ENCODE results near the gene REG4. TPM values are rescaled to one million over a fixed set of nuclear protein-coding genes. Genes with fewer than 3 reads are reported as not detected.
A peak's percentile ranks its signal among the peaks of the same experiment; 100 is the strongest.
"Not testable (repeated sequence)": the region's sequence is repeated elsewhere in the genome, so short reads cannot be mapped to it uniquely, and the experiment has no call there.

Gene REG4
- total RNA-seq (2014; rRNA removed; shearing (Covaris generic)) = 0.06 and 0.37 TPM in 2 replicates
- polyA plus RNA-seq (2015; cell fraction: cytosol; rRNA removed) = 0.43 and 0.83 TPM in 2 replicates
- 0.43 and 0.45 TPM in 2 replicates for polyA plus RNA-seq (2015; cell fraction: nucleus; rRNA removed)

DNA sequence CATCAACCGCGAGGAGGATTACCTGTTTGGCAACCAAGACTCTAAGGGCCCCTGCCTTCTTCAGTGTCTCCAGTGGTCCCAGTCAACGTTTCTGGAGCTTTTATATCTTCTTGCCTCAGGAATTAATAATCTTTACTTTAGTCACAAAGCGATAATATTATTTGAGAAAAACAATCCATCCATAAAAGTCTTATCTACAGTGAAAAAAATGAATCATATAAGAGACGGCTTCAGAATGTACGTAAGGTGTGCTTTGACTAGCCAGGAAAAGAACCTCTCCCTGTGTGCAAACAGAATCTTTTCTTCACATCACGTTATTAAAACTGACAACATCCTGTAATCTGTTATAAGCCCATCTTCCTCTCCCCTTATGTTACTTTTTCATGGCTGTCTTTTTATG, at the start of gene REG4:
Gene REG4 (minus strand): TSS at position 74 of the 400 bp plus-strand sequence. CDS start 2,691 bp downstream, outside the sequence.
- no peak for DNase-seq (ENCODE audit: low read depth)

GRCh38 chr1:119859647-119860046, 48.4 kb upstream of the REG4 start:
- peak; percentile 86 for DNase-seq (ENCODE audit: low read depth)

DNA sequence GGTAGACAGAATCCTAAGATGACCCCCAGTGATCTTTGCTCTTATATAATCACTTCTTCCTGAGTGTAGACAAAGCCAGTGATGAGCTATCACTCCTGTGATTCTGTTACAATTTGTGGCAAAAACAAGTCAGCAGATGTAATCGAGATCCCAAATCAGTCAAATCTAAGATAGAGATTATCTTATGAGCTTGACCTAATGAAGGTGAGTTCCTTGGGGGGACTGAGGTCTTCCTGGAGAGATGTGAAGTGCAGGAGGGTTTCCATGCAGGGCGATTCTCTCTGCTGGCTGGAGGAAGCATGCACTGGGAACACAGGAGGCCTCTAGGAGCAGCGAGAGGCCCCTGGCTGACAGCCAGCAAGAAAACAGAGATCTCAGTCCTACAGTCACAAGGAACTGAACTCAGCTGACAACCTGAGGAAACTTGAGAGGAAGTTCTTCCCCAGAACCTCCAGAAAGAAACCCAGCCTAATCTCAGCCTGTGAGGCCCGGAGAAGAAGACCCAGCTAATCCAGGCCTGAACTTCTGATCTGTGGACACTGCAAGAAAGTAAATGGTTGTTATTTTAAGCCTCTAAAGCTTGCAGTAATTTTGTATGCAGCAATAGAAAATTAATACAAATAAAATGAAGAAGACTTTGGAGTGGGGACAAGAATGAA, 47.4 kb upstream of the REG4 start:
- DNase-seq (ENCODE audit: low read depth) = not testable (repeated sequence)

DNA sequence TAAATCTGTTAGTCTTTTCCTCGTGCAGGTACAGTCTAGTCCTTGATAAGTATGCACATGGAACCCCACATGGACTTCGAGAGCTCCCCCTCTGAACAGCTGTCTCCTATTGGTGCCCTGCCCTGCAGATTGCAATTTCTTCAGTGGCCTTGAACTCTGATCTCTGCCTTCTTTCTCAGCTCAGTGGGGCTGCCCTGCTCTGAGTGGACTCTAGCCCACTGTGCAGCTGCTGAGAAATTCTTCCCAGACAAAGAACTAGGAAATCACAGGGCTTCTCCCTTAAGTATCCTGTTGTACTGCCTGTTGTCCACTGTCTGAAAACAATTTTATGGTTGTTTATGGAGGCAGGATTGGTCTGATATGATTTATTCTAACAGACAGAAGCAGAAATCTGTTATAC, 46.9 kb upstream of the REG4 start:
- no peak for DNase-seq (ENCODE audit: low read depth)

DNA sequence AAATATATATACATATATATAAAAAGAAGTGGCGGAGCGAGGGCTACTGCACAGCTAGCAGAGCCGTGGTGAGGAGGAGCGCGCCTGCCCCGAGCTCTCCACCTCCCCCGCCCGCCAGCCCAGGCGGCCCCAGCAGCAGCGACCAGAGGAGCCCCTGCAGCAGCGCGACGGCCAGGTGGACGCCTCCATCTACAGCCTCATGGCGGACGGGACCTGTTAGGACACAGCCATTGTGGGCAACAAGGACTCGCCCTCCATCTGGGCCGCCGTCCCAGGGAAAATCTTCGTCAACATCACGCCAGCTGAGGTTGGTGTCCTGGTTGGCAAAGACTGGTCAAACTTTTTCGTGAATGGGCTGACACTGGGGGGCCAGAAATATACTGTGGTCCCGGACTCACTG, 41.9 kb upstream of the REG4 start:
- no peak for DNase-seq (ENCODE audit: low read depth)

- DNase-seq (ENCODE audit: low read depth) = not testable (repeated sequence)
These were observed 32.9 kb upstream of the REG4 start for GRCh38 chr1:119844206-119844605.

- no peak for DNase-seq (ENCODE audit: low read depth)
These were observed 30.0 kb upstream of the REG4 start for GRCh38 chr1:119841306-119841705.

- DNase-seq (ENCODE audit: low read depth) = no peak
These were observed 29.5 kb upstream of the REG4 start for GRCh38 chr1:119840745-119841144.

- DNase-seq (ENCODE audit: low read depth) = no peak
These were observed 27.0 kb upstream of the REG4 start for GRCh38 chr1:119838236-119838635.

DNA sequence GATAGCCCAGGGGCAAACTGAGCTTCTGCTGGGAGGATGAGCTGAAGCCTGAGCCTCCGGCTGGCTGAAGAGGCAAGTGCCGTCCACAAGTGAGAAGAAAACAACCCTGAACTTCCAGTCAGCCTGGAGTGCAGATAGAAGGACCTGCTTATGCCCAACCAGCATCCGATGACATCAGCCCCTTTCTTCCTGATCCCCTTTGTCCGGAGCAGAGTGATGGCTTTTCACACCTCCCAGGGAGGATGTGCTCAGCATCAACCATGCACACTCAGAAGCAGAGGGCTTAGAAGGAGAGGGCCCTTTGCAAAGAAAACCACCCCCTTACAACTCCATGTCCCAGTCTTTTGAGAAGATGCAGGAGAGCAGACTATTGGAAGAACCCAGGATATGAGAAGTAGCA, 23.7 kb upstream of the REG4 start:
- no peak for DNase-seq (ENCODE audit: low read depth)

- DNase-seq (ENCODE audit: low read depth) = no peak
These were observed 19.8 kb upstream of the REG4 start for GRCh38 chr1:119831027-119831426.

- no peak for DNase-seq (ENCODE audit: low read depth)
These were observed 18.4 kb upstream of the REG4 start for GRCh38 chr1:119829625-119830024.

- DNase-seq (ENCODE audit: low read depth) = not testable (repeated sequence)
These were observed 17.7 kb upstream of the REG4 start for GRCh38 chr1:119829006-119829405.

GRCh38 chr1:119828266-119828665, 17.0 kb upstream of the REG4 start:
- no peak for DNase-seq (ENCODE audit: low read depth)

- no peak for DNase-seq (ENCODE audit: low read depth)
These were observed 15.8 kb upstream of the REG4 start for GRCh38 chr1:119827010-119827409.

- DNase-seq (ENCODE audit: low read depth) = no peak
These were observed 11.1 kb upstream of the REG4 start for GRCh38 chr1:119822406-119822805.

- no peak for DNase-seq (ENCODE audit: low read depth)
These were observed 6.9 kb upstream of the REG4 start for GRCh38 chr1:119818181-119818580.

- DNase-seq (ENCODE audit: low read depth) = peak; percentile 67
These were observed 5.1 kb upstream of the REG4 start for GRCh38 chr1:119816407-119816806.

GRCh38 chr1:119815928-119816327, 4.7 kb upstream of the REG4 start:
- DNase-seq (ENCODE audit: low read depth) = no peak

GRCh38 chr1:119815361-119815760, 4.1 kb upstream of the REG4 start:
- DNase-seq (ENCODE audit: low read depth) = peak; percentile 75

- DNase-seq (ENCODE audit: low read depth) = no peak
These were observed 3.0 kb upstream of the REG4 start for GRCh38 chr1:119814288-119814687.

DNA sequence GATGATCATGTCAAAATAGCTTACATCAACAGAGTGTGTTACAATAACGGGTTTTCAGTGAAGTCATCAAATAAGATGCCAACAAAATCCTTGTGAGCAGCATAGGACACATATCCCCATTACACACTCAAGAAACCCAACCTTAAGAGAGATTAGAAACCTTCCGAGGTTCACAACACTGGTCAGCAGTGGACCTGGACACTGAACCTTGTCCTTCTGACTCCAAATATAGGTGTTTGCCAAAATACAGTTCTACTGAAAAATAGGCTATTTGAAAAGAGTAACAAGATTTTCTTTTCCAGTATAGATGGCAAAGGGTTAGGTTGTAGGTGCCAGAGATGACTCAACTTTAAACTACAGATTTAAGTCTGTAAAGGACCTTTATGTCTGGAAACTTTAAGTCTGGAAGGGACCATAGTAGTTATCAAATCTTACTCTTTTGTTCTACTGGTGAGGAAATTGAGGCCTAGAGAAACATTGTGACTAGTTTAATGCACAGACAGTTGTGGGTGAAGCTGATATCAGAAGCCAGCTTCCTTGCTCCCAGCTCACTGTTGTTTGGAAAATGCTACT, 811 bp upstream of the REG4 start:
- no peak for DNase-seq (ENCODE audit: low read depth)

DNA sequence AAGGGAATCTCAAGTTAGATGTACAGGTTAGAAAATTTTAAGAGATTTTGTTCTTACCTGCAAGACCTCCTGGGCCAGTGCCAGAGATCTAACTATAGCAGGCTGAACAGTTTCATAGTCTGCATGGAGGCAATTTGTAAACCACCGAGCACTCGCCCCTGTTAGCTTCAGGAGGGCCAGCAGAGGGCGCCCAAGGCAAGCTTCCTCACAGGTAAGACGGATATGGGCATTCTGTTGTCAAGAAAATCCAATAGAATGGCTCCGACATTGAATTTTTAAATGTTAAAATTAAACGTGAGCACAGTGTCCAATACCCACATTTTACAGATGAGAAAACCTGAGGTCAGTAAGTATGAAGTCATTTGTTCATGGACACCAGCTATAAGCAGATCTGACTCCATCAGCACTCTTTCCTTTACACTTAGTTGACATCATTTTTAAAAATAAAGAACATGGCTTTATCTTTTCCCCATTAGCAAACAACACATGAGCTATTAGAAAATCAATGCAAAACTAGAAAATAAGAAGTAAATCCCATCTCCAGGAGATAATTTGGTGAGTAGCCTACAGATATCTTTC, 2.2 kb downstream of the REG4 start:
- DNase-seq (ENCODE audit: low read depth) = peak; percentile 70
